ENCODE results near the gene MYL3. TPM values are rescaled to one million over a fixed set of nuclear protein-coding genes. Genes with fewer than 3 reads are reported as not detected.
"Not testable (repeated sequence)": the region's sequence is repeated elsewhere in the genome, so short reads cannot be mapped to it uniquely, and the experiment has no call there.

Gene MYL3
- total RNA-seq, 2 donors from 2014 or later, result 208 to 223 TPM

DNA sequence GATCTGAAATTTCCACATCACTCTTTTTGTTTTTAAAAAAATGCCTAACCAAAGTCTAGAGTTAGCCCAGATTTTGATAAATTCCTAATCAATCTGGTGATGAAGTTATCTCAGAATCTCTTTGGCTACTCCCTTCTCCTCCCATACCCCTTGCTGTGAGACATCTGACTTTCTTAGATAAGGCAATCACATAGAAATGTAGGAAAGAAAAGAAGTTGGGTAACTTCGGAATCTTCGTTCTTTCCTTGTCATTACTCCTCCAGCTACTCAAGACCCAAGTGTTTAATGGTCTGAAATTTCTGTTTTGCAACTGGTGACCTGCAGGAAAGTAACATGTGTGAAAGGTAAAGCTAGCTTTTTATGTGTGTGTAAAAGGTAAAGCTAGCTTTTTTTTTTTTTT is 37.8 kb downstream of the MYL3 start:
- Histone ChIP-seq H3K27ac (no peak overlapping the region), H3K27me3 (no peaks in the 10 kb centered on the region), H3K4me3 (no peak overlapping the region), H3K36me3 (no peaks in the 10 kb centered on the region), H3K4me1 (no peaks in the 10 kb centered on the region), H3K9me3 (peaks cover 0 to 3% of the 10 kb centered on the region in 2 donors)
- no peak for DNase-seq (ENCODE audit: low spot score)
- TF ChIP-seq, protein P1, sequence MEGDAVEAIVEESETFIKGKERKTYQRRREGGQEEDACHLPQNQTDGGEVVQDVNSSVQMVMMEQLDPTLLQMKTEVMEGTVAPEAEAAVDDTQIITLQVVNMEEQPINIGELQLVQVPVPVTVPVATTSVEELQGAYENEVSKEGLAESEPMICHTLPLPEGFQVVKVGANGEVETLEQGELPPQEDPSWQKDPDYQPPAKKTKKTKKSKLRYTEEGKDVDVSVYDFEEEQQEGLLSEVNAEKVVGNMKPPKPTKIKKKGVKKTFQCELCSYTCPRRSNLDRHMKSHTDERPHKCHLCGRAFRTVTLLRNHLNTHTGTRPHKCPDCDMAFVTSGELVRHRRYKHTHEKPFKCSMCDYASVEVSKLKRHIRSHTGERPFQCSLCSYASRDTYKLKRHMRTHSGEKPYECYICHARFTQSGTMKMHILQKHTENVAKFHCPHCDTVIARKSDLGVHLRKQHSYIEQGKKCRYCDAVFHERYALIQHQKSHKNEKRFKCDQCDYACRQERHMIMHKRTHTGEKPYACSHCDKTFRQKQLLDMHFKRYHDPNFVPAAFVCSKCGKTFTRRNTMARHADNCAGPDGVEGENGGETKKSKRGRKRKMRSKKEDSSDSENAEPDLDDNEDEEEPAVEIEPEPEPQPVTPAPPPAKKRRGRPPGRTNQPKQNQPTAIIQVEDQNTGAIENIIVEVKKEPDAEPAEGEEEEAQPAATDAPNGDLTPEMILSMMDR (IDR thresholded peaks at IDR 0.05), result no peak

DNA sequence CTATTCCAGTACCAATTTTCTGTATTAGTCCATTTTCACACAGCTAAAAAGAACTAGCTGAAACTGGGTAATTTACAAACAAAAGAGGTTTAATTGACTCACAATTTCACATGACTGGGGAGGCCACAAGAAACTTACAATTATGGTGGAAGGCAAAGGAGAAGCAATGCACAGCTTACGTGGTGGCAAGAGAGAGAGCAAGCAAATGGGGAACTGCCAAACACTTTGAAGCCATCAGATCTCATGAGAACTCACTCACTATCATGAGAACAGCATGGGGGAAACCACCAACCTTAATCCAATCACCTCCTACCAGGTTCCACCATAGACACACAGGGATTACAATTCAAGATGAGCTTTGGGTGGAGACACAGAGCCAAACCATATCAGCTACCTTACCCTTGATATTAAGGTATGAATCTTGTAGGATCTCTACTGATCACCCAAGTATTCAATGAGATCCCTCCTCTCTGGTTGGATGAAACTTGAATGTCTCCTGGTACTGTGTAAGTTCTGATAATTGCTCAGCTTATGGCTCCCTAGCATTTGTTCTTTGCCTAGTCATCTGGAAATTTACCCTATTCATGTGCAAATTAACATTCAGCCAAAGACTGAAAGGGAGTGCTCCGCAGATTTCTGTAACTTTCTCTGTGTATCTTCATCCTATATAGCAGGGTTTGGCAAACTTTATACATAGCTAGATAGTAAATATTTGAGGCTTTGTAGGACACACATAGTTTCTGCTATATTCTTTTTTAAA is 38.9 kb downstream of the MYL3 start:
- no peak for DNase-seq (ENCODE audit: low spot score)
- no peak overlapping the region for H3K27ac ChIP-seq
- no peaks in the 10 kb centered on the region for H3K27me3 ChIP-seq
- TF ChIP-seq, protein P1 (IDR thresholded peaks at IDR 0.05), result no peak
- H3K4me3 ChIP-seq, result no peak overlapping the region
- H3K9me3 ChIP-seq, result peaks cover 0 to 3% of the 10 kb centered on the region in 2 donors
- H3K36me3 ChIP-seq, result no peaks in the 10 kb centered on the region
- H3K4me1 ChIP-seq, result no peaks in the 10 kb centered on the region

DNA sequence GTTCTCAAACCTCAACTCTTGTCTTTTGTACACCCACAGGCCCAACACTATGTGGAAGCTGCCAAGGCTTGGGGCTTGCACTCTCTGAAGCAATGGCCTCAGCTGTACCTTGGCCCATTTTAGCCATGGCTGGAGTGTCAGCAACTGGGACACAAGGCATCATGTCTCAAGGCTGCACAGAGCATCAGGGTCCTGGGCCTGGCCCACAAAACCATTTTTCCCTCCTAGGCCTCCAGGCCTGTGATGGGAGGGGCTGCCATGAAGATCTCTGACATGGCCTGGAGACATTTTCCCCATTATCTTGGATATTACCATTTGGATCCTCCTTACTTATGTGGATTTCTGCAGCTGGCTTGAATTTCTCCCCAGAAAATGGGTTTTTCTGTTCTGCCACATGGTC is 39.9 kb downstream of the MYL3 start:
- not testable (repeated sequence) for H3K27me3 ChIP-seq; H3K4me1 ChIP-seq; H3K36me3 ChIP-seq; H3K9me3 ChIP-seq; DNase-seq (ENCODE audit: low spot score); H3K27ac ChIP-seq; H3K4me3 ChIP-seq

DNA sequence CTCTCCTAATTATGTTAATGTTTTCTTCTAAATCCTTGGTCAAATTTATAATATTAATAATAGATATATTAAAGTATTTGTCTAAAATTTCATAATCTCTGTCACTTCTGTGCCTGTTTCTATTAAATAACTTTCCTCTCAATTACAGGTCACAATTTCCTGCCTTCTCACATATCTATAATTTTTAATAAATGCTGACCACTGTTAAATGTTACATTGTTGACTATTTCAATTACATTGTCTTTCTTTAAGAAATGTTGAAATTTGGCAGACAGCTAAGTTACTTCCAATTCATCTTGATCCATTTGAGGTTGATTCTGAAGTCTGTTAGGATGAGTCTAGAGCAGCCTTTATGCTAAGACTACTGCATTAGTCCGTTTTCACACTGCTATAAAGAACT is 41.7 kb downstream of the MYL3 start:
- H3K36me3 ChIP-seq, result no peaks in the 10 kb centered on the region
- H3K9me3 ChIP-seq, result peaks cover 0 to 3% of the 10 kb centered on the region in 2 donors
- no peaks in the 10 kb centered on the region for H3K27me3 ChIP-seq
- H3K4me3 ChIP-seq, result no peak overlapping the region
- no peak for DNase-seq (ENCODE audit: low spot score)
- H3K27ac ChIP-seq, result no peak overlapping the region
- no peaks in the 10 kb centered on the region for H3K4me1 ChIP-seq
- TF ChIP-seq, protein P1 (IDR thresholded peaks at IDR 0.05), result no peak

DNA sequence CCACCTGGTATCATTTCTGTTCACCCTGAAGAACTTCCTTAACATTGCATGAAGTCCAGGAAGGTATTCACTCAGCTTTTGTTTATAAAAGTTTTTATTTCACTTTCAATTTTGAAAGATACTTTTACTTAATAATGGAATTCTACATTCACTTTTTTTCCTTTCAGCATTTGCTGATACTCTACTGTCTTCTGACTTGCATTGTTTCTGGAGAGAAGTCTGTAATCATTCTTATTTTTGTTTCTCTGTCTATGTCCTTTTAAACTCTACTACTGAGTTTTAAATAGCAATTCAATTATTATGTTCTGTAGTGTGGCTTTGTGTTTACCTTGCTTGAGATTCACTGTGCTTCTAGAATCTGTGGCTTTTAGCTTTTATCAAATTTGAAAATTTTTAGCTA is 42.4 kb downstream of the MYL3 start:
- TF ChIP-seq, protein P1 (IDR thresholded peaks at IDR 0.05), result no peak
- Histone ChIP-seq H3K27me3 (no peaks in the 10 kb centered on the region), H3K27ac (no peak overlapping the region), H3K4me3 (no peak overlapping the region), H3K4me1 (no peaks in the 10 kb centered on the region), H3K36me3 (no peaks in the 10 kb centered on the region), H3K9me3 (peaks cover 0 to 3% of the 10 kb centered on the region in 2 donors)
- no peak for DNase-seq (ENCODE audit: low spot score)

DNA sequence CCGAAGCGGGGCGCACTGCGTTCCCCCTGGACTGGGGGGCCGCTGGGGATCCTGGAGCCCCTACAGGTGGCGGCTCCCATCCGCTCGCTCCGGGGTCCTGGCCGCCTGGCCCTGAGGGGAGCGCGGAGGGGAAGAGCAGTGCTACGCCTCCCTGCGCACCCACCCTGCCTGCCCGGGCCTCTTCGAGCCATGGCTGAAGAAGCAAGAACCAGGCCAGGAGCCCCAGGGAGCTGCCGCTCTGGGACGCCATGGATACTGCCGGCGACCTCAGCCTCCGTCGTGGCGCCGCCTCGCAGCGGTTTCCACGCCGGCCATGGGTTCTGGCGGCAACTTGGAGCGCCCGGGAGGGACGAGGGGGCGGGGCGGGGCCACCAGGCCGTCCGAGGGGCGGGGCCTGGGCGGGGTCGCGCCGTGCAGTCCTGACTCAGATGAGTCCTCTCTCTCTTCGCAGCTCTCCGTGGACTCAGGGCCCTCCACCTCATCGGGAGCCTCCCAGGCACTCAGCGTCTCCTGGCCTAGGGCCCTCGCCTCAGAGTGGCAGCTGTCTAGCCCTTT is 50.9 kb downstream of the MYL3 start:
- H3K27ac ChIP-seq, result no peak overlapping the region
- no peak for DNase-seq (ENCODE audit: low spot score)
- no peaks in the 10 kb centered on the region for H3K9me3 ChIP-seq
- peaks cover 0 to 11% of the 10 kb centered on the region in 2 donors for H3K4me1 ChIP-seq
- no peaks in the 10 kb centered on the region for H3K36me3 ChIP-seq
- TF ChIP-seq, protein P1 (IDR thresholded peaks at IDR 0.05), result no peak
- peak overlapping the region; percentile 16 to 41 for H3K4me3 ChIP-seq
- H3K27me3 ChIP-seq, result no peaks in the 10 kb centered on the region

All from right atrium auricular region (tissue), 2 donors.